A673 (cell line): ENCODE results near the gene RHOG. TPM values are rescaled to one million over a fixed set of nuclear protein-coding genes. Genes with fewer than 3 reads are reported as not detected.

Experiments used
- BruUV-seq: library from RNA; stranded (reverse); fragments of 400-500 nt; replicated peaks from 2 replicates; lab custom pipeline; 2021; lab: Mats Ljungman, UMichigan
- CTCF ChIA-PET: fragments of 300-600 bp; sonication (Branson Sonifier 250); formaldehyde crosslinking; loops from one replicate; lab custom pipeline; 2022; ENCODE audit warnings: antibody characterized with exemption; lab: Charles Lee
- POLR2A ChIA-PET: fragments of 300-600 bp; sonication (Branson Sonifier 250); formaldehyde crosslinking; loops from one replicate; lab custom pipeline; 2022; ENCODE audit warnings: antibody characterized with exemption; ENCODE audit not compliant: low non-redundant PET; lab: Charles Lee
- DNase-seq: peaks from one replicate; pipeline ENCODE4 v3.0.0-alpha.2; 2015; ENCODE audit warnings: low spot score
- H3K27ac ChIP-seq: fragments of 200-600 bp; sonication (generic); 2 replicates; pipeline ENCODE4 v1.5.1; 2016; ENCODE audit warnings: mixed run types, low read depth, mild to moderate bottlenecking, mixed read lengths, antibody characterized with exemption, low read length; ENCODE audit not compliant: poor library complexity, severe bottlenecking
- H3K27me3 ChIP-seq: fragments of 200-600 bp; sonication (generic); replicated peaks from 2 replicates; pipeline ENCODE4 v1.6.1; 2017; ENCODE audit warnings: mixed run types, low read depth, mild to moderate bottlenecking, mixed read lengths, antibody characterized with exemption, low read length; ENCODE audit not compliant: insufficient read depth, poor library complexity
- H3K36me3 ChIP-seq: fragments of 200-600 bp; sonication (generic); 2 replicates; pipeline ENCODE4 v1.6.1; 2016; ENCODE audit warnings: mixed run types, mild to moderate bottlenecking, mixed read lengths, antibody characterized with exemption, low read length; ENCODE audit not compliant: insufficient read depth, poor library complexity, severe bottlenecking
- H3K4me1 ChIP-seq: fragments of 200-600 bp; sonication (generic); 2 replicates; pipeline ENCODE4 v1.6.1; 2017; ENCODE audit warnings: mixed run types, mild to moderate bottlenecking, mixed read lengths, antibody characterized with exemption, low read length; ENCODE audit not compliant: insufficient read depth, poor library complexity, severe bottlenecking
- H3K4me3 ChIP-seq: fragments of 200-600 bp; sonication (generic); 2 replicates; pipeline ENCODE4 v1.5.1; 2016; ENCODE audit warnings: low read depth, mixed run types, mild to moderate bottlenecking, mixed read lengths, low read length; ENCODE audit not compliant: poor library complexity, severe bottlenecking
- H3K9me3 ChIP-seq: fragments of 200-600 bp; sonication (generic); 2 replicates; pipeline ENCODE4 v1.6.1; 2016; ENCODE audit warnings: mixed run types, low read depth, mild to moderate bottlenecking, mixed read lengths, antibody characterized with exemption, low read length; ENCODE audit not compliant: poor library complexity, severe bottlenecking
- EZH2 ChIP-seq: fragments of 200-600 bp; sonication (generic); IDR thresholded peaks from 2 replicates; pipeline ENCODE4 v1.6.1; 2017; ENCODE audit warnings: borderline replicate concordance, low read depth, mild to moderate bottlenecking, mixed read lengths, antibody characterized with exemption, low read length; ENCODE audit not compliant: poor library complexity, severe bottlenecking
- intact Hi-C: fragments of 100-400 bp; cut with micrococcal nuclease; formaldehyde crosslinking; loops from one replicate; pipeline ENCODE4 v1.10.0; 2022; ENCODE audit not compliant: unreplicated experiment
- total RNA-seq: library from RNA; stranded (reverse); gene quantifications from 2 replicates; pipeline ENCODE4 v1.2.3, GENCODE V29; 2021
- TF ChIP-seq, protein P1 (sequence below): fragments of 300-800, 200-600 bp; sonication (generic); conservative IDR thresholded peaks from 2 replicates; pipeline ENCODE4 v1.5.1; 2017; ENCODE audit warnings: low read depth, mild to moderate bottlenecking, antibody characterized with exemption, low read length, moderate library complexity, mixed read lengths

RHOG gene
- total RNA-seq, 1 experiment from 2014 or later: 33.9 TPM

DNA sequence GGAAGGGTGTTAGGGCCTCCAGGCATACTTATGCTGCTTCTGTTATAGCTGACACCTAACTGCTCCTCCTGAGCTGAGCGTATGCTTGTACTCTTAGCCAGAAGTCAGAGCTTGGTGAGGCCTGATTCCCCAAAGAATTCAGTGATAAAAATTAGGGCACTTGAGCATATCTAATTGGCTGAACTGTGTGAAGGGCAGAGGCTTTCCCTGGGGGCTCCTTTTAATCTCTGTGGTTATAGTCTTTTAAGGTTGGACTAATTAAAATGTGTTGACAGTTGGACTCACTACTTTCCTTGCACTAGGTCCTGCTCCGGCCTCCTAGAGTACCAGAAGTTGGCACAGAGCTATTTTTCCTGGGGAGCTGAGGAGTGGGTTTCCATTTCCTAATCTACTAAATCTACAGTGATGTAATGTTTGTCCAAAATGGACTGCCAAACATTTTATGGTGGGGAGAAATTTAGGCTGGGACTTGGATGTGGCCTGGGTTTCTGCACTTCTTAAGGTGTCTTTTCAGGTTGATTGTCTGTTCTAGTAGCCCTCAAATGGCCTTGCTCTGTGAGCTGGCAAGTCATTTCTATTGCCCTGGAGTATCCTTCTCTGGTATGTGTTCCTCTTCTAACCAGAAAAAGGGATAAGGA, 33.1 kb upstream of the RHOG start:
- DNase-seq: peak; percentile 36
- ChIA-PET CTCF (no interaction called here), POLR2A (no interaction called here)
- TF ChIP-seq, protein P1, sequence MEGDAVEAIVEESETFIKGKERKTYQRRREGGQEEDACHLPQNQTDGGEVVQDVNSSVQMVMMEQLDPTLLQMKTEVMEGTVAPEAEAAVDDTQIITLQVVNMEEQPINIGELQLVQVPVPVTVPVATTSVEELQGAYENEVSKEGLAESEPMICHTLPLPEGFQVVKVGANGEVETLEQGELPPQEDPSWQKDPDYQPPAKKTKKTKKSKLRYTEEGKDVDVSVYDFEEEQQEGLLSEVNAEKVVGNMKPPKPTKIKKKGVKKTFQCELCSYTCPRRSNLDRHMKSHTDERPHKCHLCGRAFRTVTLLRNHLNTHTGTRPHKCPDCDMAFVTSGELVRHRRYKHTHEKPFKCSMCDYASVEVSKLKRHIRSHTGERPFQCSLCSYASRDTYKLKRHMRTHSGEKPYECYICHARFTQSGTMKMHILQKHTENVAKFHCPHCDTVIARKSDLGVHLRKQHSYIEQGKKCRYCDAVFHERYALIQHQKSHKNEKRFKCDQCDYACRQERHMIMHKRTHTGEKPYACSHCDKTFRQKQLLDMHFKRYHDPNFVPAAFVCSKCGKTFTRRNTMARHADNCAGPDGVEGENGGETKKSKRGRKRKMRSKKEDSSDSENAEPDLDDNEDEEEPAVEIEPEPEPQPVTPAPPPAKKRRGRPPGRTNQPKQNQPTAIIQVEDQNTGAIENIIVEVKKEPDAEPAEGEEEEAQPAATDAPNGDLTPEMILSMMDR: no peak
- Histone ChIP-seq H3K27ac (no peak overlapping the region), H3K27me3 (no peaks in the 10 kb centered on the region), H3K9me3 (no peaks in the 10 kb centered on the region), H3K4me3 (no peak overlapping the region), H3K36me3 (no peaks in the 10 kb centered on the region), H3K4me1 (peaks cover 3% of the 10 kb centered on the region)
- intact Hi-C loops: no loop called here
- no TSS peak for BruUV-seq

DNA sequence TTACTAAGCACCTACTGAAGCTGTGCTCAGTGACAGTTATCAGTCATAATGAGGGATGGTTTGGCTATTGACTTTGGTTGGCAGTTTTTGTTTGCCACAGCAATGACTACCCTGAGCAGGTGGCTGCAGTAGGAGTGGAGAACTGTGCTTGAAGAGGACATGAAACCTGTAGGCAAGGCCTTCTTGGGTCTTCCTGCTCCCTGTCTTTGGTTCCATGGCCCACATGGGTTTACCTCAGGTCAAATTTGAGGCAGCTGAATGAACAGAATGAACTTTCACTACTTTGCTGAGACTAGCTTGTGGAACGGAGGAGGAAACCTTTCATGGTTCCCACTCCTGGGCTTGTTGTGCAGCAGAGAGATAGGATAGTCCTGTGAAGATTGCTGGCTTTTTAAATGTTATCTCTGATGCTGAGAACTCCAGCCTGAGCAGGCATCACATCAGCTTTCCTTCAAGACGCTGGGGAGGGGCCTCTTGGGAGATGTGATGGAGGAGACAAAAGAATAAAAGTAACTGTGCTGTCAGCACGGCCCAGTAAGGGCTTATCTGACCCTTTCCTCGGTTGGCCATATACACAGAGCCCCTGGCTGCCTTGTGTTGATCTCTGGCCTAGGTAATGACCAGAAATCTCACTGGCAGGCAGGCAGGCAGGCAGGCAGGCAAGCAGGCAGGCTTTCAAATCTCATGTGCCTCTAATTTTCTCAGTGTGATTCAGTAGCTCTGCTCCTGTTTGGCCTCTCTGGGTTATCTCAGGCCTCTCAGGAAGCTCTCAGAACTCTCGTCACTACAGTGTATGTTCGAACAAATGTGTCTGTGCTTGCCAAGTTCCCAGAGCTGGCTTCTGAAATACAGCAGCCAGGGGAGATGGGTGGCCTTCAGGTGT, 26.7 kb upstream of the RHOG start:
- H3K36me3 ChIP-seq: no peaks in the 10 kb centered on the region
- intact Hi-C loops: no loop called here
- H3K27me3 ChIP-seq: no peaks in the 10 kb centered on the region
- DNase-seq: no peak
- no peaks in the 10 kb centered on the region for H3K9me3 ChIP-seq
- TF ChIP-seq, protein P1: no peak
- TF ChIP-seq EZH2: no peak
- no peak overlapping the region for H3K4me3 ChIP-seq
- POLR2A ChIA-PET: no interaction called here
- H3K4me1 ChIP-seq: no peaks in the 10 kb centered on the region
- no peak overlapping the region for H3K27ac ChIP-seq
- BruUV-seq: no TSS peak
- CTCF ChIA-PET: interaction anchor here (0.5 kb wide), 1 partner anchor 12 kb away, joined by 3 read pairs; no protein-coding TSS in a partner anchor

- H3K27me3 ChIP-seq: no peaks in the 10 kb centered on the region
- ChIA-PET POLR2A (no interaction called here), CTCF (interaction anchor here (0.5 kb wide), 1 partner anchor 12 kb away, joined by 3 read pairs; no protein-coding TSS in a partner anchor)
- H3K9me3 ChIP-seq: no peaks in the 10 kb centered on the region
- H3K27ac ChIP-seq: no peak overlapping the region
- H3K36me3 ChIP-seq: no peaks in the 10 kb centered on the region
- H3K4me1 ChIP-seq: no peaks in the 10 kb centered on the region
- H3K4me3 ChIP-seq: no peak overlapping the region
- DNase-seq: no peak
- intact Hi-C loops: no loop called here
- BruUV-seq: no TSS peak
- no peak for TF ChIP-seq EZH2
- TF ChIP-seq, protein P1: no peak
Measured at GRCh38 chr11:3866836-3867208, 26.1 kb upstream of the RHOG start.
